Measurements from ENCODE around the gene ZNF277.
"Not testable (repeated sequence)": the region's sequence is repeated elsewhere in the genome, so short reads cannot be mapped to it uniquely, and the experiment has no call there.

ZNF277 gene

DNA sequence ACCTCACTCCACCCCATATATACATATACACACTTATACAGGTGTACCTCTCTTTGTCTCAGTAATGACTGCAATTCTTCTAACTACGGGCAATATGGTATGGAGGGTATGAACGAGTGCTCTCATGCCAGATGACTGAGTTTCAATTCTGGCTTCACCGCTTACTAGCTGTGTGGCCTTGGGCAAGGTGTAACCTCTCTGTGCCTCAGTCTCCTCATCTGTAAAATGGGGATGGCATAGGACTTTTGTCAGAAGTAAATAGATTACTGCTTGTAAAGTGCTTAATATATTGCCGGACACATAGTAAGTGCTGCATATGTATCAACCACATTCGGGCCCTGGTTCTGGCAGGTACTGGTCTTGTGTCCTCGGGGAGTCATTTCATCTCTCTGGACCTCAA, 183.7 kb downstream of the ZNF277 start:
- DNase-seq (ENCODE audit: low spot score in 2 of 2) (no peak), ATAC-seq (ENCODE audit: low read depth) (no peak)
- H3K36me3 Mint-ChIP-seq: no peaks in the 10 kb centered on the region
- H3K4me1 Mint-ChIP-seq: peaks cover 2% of the 10 kb centered on the region
- H3K9me3 Mint-ChIP-seq: no peaks in the 10 kb centered on the region
- H3K4me3 Mint-ChIP-seq: no peak overlapping the region
- no peak overlapping the region for H3K27ac Mint-ChIP-seq
- H3K27me3 Mint-ChIP-seq: no peaks in the 10 kb centered on the region

DNA sequence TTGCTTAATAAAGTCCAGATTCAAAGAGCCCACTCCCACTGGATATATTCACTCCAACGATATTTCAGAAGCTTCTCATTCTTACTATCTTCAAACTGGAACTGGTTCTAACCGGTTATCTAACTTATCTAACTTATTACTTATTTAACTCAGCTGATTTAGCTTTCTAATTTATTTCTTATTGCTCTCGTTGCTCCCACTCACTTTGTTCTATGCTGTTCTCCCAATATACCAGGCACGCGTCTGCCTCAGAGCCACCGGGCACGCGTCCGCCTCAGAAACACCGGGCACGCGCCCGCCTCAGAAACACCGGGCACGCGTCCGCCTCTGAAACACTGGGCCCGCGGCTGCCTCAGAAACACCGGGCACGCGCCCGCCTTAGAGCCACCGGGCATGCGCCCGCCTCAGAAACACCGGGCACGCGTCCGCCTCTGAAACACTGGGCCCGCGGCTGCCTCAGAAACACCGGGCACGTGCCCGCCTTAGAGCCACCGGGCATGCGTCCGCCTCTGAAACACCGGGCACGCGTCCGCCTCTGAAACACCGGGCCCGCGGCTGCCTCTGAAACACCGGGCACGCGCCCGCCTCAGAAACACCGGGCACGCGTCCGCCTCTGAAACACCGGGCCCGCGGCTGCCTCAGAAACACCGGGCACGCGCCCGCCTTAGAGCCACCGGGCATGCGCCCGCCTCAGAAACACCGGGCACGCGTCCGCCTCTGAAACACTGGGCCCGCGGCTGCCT, 184.8 kb downstream of the ZNF277 start:
- not testable (repeated sequence) for H3K9me3 Mint-ChIP-seq, H3K27me3 Mint-ChIP-seq, H3K36me3 Mint-ChIP-seq, H3K4me1 Mint-ChIP-seq, H3K27ac Mint-ChIP-seq
- peak overlapping the region; percentile 84 for H3K4me3 Mint-ChIP-seq
- ATAC-seq (ENCODE audit: low read depth): peak; percentile 59
- DNase-seq (ENCODE audit: low spot score in 2 of 2): peak; percentile 30 to 41

DNA sequence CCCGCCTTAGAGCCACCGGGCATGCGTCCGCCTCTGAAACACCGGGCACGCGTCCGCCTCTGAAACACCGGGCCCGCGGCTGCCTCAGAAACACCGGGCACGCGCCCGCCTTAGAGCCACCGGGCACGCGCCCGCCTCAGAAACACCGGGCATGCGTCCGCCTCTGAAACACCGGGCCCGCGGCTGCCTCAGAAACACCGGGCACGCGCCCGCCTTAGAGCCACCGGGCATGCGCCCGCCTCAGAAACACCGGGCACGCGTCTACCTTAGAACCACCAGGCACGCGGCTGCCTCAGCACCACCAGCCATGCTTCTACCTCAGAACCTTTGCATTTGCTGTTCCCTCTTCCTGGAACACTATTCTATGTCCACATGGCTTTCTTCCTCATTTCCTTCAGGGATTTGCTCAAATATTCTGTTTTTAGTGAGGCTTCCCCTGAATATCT, 185.4 kb downstream of the ZNF277 start:
- not testable (repeated sequence) for H3K36me3 Mint-ChIP-seq, H3K9me3 Mint-ChIP-seq, H3K27me3 Mint-ChIP-seq, H3K4me1 Mint-ChIP-seq
- ATAC-seq (ENCODE audit: low read depth) (peak; percentile 85), DNase-seq (ENCODE audit: low spot score in 2 of 2) (peak; percentile 50 to 74)
- Mint-ChIP-seq H3K4me3 (peak overlapping the region; percentile 84), H3K27ac (peak overlapping the region; percentile 57)
